NCI-H82 (cell line): ENCODE results near the gene ZFPM1.

Source experiments
- DNase-seq: peaks from one replicate; lab custom pipeline; 2025; lab: John Stamatoyannopoulos, UW

ZFPM1 gene

GRCh38 chr16:88417684-88418476 is 35.2 kb upstream of the ZFPM1 start:
- no peak for DNase-seq

DNA sequence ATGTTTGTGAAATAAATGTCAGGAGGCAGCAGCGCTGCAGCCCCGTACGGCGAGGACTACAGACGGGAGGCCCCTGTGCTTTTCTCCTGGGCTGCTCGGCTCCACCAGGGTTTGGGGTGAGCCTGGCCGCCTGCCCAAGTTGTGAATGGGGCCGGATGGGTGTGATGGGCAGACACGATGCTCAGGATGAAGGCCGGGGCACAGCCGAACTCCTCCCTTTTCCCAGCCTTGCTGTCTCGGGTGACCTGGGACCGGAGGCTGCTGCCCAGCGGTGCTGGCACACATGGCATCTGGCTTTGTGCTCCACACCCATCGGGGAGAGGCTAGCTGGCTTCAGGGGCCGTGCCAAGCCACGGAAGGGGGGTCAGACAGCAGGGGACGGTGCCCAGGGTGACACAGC is 34.2 kb upstream of the ZFPM1 start:
- DNase-seq: no peak

- no peak for DNase-seq
Measured at GRCh38 chr16:88419790-88420189, 33.3 kb upstream of the ZFPM1 start.

DNA sequence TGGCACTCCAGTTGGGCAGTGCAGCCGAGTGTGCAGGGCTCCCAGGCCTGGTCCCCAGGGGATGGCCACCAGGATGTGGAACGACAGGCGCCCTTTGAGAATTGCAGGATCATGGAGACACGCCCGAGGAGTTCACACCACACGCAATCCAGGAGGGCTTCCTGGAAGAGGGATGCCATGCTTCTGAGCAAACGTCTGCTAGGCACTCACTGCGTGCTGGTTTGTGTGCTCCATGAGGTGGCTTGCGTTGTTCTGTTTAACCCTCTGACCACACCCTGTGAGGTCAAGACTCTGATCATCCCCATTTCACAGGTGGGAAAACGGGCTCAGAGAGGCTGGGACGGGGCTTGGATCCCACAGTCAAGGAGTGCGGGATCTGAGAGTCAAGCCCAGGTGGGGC is 32.6 kb upstream of the ZFPM1 start:
- no peak for DNase-seq

- DNase-seq: no peak
Measured at GRCh38 chr16:88421301-88421700, 31.8 kb upstream of the ZFPM1 start.

DNA sequence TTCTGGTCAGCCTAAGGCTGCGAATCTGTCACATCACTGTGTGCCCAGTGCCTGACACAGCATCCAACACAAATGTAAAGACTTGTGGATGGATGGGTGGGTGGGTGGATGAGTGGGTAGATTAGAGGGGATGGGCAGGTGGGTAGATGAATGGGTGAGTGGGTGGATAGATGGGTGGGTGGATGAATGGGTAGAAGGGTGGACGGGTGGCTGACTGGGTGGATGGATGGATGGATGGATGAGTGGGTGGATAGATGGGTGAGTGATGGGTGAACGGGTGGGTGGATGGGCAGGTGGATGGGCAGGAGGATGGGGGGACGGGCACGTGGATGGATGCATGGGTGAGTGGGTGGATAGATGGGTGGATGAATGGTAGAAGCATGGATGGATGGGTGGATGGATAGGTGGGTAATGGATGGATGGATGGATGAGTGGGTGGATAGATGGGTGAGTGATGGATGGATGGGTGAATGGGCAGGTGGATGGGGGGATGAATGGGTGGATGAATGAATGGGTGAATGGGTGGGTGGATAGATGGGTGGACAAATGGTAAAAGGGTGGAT is 31.1 kb upstream of the ZFPM1 start:
- no peak for DNase-seq

- no peak for DNase-seq
Measured at GRCh38 chr16:88422733-88423447, 30.2 kb upstream of the ZFPM1 start.

DNA sequence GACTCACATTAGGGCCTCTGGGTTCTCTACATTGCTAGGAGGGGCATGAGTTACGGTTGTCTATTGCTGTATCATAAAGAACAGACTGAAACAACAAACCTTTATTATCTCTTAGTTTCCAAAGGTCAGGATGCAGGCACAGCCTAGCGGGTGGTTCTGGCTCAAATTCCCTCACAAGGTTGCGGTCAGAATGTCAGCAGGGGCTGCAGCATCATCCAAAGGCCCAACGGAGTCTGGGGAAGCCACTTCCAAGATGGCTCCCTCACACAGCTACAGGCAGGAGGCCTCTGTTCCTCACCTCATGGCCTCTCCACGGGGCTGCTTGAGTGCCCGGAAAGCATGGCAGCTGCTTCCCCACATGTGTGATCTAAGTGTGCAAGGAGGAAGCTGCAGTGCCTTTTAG is 29.6 kb upstream of the ZFPM1 start:
- no peak for DNase-seq

- no peak for DNase-seq
Measured at GRCh38 chr16:88424587-88425235, 28.4 kb upstream of the ZFPM1 start.

GRCh38 chr16:88426018-88426417 is 27.1 kb upstream of the ZFPM1 start:
- DNase-seq: no peak

DNA sequence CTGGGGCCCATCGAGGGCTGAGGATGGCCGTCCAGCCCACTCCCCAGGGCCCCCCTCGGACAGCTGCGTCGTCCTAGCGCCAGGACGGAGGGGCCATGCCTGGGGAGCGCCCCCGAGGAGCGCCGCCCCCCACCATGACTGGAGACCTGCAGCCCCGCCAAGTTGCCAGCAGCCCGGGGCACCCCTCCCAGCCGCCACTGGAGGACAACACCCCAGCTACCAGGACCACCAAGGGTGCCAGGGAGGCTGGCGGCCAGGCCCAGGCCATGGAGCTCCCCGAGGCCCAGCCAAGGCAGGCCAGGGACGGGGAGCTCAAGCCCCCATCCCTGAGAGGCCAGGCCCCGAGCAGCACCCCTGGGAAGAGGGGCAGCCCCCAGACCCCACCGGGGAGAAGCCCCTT is 25.7 kb upstream of the ZFPM1 start:
- DNase-seq: no peak

DNA sequence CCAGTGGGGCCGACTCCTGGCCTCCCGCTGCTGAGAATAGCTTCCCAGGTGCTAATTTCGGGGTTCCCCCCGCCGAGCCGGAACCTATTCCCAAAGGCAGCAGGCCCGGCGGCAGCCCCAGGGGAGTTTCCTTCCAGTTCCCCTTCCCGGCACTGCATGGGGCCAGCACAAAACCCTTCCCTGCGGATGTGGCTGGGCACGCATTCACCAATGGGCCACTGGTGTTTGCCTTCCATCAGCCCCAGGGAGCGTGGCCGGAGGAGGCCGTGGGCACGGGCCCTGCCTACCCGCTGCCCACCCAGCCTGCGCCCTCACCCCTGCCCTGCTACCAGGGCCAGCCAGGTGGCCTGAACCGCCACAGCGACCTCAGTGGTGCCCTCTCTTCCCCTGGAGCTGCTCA is 24.9 kb upstream of the ZFPM1 start:
- no peak for DNase-seq

GRCh38 chr16:88428616-88429386 is 24.3 kb upstream of the ZFPM1 start:
- DNase-seq: no peak

GRCh38 chr16:88429387-88430184 is 23.5 kb upstream of the ZFPM1 start:
- no peak for DNase-seq

DNA sequence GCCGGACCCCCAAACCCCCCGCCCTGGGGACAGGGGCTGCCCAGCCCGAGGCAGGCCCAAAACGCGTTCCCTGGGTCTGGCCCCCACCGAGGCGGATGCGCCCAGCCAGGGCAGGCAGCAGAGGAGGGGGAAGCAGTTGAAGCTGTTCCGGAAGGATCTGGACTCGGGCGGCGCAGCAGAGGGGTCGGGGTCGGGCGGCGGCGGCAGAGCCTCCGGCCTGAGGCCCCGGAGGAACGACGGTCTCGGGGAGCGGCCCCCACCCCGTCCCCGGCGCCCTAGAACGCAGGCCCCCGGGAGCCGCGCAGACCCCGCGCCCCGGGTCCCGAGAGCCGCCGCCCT is 22.9 kb upstream of the ZFPM1 start:
- DNase-seq: no peak

DNA sequence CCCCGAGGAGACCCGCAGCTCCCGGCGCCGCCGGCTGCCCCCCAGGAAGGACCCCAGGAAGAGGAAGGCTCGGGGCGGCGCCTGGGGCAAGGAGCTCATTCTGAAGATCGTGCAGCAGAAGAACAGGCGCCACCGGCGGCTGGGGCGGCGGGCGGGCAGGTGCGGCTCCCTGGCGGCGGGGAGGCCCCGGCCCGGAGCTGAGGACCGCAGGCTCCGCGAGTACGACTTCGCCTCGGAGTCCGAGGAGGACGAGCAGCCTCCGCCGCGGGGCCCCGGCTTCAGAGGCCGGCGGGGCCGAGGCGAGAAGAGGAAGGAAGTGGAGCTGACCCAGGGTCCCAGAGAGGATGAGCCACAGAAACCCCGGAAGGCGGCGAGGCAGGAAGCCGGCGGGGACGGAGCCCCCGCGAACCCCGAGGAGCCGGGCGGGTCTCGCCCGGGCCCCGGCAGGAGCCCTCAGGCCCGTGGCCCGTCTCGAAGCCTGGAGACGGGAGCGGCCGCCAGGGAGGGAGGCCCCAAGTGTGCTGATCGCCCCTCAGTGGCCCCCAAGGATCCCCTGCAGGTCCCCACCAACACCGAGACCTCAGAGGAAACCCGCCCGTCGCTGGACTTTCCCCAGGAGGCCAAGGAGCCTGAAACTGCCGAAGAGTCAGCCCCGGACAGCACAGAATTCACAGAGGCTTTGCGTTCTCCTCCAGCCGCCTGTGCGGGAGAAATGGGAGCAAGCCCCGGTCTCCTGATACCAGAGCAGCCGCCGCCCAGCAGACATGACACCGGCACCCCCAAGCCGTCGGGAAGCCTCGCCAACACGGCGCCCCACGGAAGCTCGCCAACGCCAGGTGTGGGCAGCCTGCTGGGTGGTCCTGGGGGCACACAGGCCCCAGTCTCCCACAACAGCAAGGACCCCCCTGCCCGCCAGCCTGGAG is 22.3 kb upstream of the ZFPM1 start:
- peak; percentile 15 for DNase-seq

- DNase-seq: no peak
Measured at GRCh38 chr16:88431651-88432050, 21.4 kb upstream of the ZFPM1 start.

DNA sequence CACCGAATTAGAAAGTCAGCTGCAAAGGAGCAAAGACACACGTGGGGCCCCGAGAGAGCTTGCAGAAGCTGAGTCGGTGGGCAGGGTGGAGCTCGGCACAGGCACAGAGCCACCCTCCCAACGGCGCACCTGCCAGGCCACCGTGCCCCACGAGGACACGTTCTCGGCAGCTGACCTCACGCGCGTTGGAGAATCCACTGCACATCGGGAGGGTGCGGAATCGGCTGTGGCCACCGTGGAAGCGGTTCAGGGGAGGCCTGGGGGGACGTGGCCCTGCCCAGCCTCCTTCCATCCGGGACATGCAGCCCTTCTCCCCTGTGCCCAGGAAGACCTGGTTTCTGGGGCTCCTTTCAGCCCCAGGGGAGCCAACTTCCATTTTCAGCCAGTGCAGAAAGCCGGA is 20.9 kb upstream of the ZFPM1 start:
- no peak for DNase-seq

GRCh38 chr16:88432753-88433152 is 20.3 kb upstream of the ZFPM1 start:
- DNase-seq: no peak

DNA sequence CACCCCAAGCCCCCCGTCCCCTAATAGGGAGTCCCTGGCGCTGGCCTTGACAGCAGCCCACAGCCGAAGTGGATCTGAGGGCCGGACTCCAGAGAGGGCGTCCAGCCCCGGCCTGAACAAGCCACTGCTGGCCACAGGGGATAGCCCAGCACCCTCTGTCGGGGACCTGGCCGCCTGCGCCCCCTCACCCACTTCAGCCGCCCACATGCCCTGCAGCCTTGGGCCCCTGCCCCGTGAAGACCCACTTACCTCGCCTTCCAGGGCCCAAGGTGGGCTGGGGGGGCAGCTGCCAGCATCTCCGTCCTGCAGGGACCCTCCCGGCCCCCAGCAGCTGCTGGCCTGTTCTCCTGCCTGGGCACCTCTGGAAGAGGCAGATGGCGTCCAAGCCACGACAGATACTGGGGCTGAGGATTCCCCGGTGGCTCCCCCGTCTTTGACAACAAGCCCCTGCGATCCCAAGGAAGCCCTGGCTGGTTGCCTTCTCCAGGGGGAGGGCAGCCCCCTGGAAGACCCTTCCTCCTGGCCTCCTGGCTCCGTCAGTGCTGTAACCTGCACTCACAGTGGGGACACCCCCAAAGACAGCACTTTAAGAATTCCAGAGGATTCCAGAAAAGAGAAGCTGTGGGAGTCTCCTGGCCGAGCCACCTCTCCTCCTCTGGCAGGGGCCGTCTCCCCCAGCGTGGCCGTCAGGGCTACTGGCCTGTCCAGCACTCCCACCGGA is 19.3 kb upstream of the ZFPM1 start:
- no peak for DNase-seq
